Mucosa of gallbladder (tissue), 1 donor: ENCODE data around the gene WDR46. TPM values are rescaled to one million over a fixed set of nuclear protein-coding genes. Genes with fewer than 3 reads are reported as not detected.

Source experiments
- DNase-seq: peaks from one replicate; pipeline ENCODE4 v3.0.0-alpha.2; 2020; ENCODE audit warnings: low spot score
- total RNA-seq: library from RNA; stranded (reverse); gene quantifications from one replicate; pipeline ENCODE4 v1.2.1, GENCODE V29; 2021
- donor health status: DM: no; HTN: no; CAD: no.

The WDR46 gene
- total RNA-seq, 1 donor from 2014 or later: 37.7 TPM

DNA sequence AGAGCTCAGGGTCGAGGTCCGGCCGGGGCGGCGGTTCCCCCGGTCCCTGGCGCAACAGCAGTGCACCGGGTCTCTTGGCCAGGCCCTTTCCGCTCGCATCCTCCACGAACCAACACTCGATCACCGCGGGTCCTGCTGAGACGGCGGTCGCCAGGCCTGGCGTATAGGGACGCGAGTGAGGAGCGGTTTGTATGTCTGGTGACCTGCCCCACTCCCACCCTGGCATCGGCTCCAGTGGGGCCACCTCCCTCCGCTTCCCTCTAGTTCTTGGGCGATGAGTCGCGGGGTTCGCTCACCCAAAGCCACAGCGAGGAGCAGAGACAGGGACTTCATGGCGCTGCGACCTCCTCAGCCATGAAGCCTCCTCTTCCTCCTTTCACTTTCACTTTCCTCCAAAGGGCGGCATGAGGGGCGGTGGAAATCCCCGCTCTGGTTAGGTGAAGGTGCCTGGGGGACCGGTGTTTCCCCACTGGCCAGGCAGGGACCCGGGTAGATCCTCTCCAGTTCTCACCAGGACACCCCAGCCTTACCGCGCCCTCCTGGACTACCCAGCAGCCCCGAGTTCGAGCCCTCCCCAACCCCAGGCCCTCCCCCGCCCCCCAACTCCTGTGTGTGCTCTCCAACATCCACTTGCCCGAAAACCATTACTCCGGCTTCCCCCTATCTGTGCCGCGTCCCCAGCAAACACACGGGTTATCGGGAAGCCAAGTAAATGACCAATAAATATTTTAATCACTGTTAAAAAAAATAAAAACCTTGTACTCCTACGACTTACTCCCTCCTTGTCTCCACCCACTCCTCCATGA is 24.9 kb upstream of the WDR46 start, which contains the start of gene TAPBP:
TSS of gene TAPBP (minus strand) at position 370 of the 806 bp plus-strand sequence. CDS start at position 333, 37 bp downstream.
- DNase-seq: peak; percentile 48

DNA sequence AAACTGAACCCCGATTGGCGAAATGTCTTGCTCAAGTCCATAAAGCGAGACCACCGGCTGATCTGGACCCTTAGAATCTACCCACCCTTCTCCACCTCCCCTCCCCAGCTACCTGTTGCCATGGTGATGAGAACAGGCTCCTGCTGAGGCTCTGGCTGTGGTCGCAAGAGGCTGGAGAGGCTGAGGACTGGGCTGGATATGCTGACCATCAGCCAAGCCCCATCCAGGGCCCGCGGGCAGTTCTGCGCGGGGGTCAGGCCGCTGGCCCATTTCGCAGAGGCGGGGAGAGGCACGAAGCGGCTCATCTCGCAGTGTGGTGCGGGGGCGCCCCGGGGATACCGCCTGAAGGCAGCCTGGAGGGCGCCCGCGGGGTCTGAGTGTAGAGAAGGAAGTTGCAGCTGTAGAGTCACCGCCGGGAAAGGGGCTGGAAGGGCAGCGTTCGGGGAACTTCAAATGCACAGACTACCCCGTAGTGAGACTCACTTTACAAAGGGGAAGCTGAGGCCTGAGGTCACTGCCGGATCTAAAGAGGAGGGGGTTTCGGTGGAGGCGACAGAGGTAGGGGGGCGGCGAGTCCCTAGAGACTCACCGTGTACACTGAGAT is 24.2 kb upstream of the WDR46 start:
- peak; percentile 33 for DNase-seq

DNA sequence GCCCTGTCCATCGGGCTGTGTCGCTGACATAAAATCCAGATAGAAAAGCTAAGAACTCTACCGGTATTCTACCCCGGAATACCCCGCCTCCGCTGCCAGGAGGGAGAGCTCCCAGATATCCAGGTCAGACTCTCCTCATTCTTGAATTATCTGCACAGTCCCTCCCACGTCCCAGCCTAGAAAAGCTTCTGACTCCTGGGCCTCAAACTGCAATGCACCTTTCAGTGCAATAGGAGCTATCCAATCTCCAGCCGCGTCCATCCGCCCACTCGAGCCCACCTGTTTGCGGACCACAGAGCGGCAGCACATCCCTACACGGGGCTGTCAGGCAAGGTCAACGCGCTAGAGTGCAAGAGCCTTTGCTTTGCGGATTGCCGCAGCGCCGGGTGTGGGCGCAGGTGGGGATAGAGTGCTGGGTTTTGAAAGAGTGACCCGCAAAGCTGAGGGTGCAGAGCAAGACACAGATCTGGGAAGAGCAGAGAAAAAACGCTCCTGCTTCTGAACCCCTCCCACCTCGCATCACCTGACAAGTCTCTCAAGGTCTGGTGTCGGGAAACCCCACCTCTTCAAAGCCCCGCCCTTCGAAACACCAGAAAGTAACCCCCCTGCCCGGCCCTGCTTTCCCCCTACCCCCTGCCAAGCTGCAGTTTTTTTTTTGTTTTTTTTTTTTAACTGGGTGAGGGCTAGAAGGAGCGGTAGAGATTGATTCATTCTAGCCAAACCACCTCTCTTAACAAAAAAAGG is 23.5 kb upstream of the WDR46 start:
- DNase-seq: peak; percentile 83

DNA sequence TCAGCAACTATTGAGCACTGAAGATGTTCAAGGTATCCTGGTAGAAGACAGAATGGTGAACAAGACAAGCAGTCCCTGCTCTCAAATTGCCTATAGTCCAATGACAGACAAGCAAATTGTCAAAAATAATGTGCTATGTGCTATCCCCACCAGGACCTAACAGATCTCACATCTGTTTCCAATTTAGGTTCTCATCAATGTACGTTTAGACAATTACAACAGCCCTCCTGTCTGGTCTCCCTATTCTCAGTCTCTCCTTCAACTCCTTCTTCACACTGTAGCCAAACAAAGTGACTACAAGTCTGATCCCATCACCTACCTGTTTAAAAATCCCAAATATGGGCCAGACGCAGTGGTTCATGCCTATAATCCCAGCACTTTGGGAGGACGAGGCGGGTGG is 17.3 kb upstream of the WDR46 start:
- DNase-seq: no peak

DNA sequence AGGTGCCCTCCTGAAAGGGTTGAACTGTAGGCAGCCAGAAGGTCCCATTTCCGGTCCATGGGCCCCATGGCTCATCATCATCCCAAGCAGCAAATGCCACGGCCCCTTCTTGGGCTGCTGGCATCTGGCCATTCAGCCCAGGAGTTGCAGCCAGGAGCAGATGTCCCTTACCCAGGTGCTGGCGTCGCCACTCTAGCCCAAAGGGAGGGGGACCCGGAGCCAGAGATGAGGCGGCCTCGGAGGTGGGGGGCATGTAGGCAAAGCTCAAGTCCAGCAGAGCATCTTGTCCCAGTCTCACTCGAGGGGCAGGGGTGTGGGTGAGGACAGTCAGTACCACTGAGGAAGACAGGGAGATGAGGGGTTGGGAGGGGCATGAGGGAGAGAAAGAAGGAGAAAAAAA is 16.0 kb upstream of the WDR46 start:
- no peak for DNase-seq

DNA sequence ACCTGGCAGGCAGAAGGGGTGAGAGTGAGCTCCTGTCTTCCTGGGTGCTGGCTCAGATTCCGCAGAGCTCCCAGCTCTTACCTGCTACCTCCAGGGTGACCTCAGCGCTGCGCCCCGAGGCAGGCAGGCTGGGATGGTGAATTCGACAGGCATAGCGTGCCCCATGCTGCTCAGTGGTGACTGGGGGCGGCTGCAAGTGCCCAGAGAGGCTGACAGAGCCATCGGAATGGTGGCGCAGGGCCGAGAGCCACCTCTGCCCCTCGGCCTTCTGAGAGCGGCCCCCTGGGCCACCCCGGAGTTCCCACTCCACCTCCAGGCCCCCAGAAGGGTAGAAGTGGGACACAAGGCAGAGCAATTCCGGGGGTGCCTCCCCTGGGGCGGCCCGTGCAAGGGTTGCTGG is 15.2 kb upstream of the WDR46 start:
- DNase-seq: no peak

DNA sequence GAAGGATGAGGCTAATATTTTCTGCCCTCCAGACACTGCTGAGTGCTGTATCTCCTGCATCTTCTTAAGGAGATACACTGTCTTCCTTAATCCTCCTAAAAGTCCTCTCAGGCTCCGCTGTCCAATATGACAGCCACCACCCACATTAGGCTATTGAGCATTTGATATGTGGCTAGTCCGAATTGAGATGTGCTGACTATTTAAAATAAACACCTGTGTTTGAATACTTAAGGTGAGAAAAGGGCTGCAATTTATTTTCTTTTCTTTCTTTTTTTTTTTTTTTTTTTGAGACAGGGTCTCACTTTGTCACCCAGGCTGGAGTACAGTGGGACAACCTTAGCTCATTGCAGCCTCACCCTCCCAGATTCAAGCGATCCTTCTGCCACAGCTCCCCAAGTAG is 12.8 kb upstream of the WDR46 start:
- no peak for DNase-seq

DNA sequence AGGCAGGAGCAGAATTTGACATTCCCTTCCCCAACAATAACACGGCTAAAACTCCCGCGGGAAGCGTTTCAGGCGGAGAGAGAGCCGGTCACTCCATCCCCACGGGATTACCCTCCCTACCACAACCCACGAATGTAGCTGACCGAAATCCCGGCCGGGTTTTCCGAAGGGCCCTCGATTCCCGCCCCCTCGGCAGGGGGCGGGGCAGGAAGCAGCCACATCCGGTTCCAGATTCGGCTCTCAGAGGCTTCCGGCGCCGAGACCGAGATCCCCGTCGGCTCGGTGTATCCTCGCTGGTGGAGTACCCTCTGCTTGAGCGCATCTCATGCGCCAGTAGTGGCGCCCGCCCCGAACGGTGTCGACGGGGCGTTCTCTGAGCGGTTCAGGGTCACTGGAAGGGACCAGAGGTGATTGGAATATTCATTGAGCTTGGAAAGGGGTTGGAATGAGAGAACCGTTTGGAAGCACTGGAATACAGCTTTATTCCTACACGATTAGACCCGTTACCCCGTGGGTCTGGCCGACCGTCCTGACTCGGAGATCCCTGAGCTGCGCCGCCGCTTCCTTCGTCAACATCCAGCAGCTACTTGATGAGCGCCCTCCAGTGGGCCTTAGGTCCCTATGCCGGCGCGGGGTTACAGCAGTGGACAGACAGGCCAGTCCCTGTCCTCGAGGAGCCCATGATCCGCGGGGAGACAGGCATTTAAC is 10.4 kb upstream of the WDR46 start:
- peak; percentile 94 for DNase-seq

DNA sequence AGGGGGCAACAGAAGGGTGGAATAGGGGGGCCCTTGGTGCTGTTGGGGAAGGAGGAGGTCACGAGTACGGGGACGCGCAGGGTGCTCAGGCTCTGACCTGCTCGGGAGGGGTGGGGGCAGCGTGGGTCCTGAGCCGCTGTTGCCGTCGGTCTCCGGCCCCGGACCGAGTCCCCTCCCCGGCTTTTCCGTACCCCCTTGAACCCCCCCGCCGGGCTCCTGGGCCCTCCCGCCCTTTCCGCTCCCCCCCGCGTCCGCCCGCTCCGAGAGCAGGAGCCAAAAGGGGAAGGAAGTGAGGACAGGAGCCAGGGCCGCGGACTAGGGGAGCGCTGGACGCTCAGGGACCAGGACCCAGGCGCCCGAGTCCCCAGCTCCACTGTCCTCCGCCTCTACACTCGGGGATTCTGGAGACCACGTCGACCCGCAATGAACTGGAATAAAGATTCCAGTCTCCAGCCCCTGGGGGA is 9.8 kb upstream of the WDR46 start, which contains the start of gene RGL2:
TSS of gene RGL2 (minus strand) at position 170 of the 464 bp plus-strand sequence. CDS start 332 bp downstream, outside the sequence.
- peak; percentile 78 for DNase-seq

DNA sequence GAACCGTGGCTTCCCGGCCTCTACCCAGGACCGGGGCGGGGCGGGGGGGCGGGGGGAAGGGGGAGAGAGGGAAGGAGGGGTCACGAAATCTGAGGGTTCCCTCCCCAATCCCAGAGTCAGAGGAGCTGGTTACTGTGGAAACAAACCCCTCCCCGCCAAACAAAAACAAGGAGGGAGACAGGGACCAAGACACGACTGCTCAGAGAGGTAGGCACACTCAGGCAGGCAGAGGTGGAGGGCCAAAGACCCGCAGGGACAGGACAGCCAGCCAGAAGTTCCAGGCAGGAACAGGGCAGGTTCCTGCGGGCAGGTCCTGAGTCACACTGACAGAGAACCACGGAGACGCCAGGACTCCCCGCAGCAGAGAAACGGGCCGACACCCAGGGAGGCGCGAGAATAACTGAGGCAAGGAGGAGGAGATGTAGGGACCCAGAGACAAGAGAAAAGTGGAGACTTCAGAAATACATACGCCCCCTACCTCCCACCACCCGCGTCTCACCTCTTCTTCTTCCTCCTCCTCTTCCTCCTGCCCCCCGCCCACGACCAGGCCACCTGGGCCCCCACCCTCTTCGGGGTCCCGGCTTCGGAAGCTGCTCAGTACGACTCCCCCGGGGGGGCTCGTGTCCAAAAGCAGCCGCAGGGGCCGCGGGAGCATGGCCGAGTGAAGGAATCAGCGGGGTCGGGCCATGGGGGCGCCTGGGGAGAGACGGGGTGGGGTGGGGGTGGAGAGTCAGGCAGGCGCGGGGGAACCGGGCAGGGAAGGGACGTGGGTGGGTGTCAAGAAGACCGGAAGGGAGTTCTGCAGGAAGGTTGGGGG is 9.1 kb upstream of the WDR46 start:
- DNase-seq: peak; percentile 76

DNA sequence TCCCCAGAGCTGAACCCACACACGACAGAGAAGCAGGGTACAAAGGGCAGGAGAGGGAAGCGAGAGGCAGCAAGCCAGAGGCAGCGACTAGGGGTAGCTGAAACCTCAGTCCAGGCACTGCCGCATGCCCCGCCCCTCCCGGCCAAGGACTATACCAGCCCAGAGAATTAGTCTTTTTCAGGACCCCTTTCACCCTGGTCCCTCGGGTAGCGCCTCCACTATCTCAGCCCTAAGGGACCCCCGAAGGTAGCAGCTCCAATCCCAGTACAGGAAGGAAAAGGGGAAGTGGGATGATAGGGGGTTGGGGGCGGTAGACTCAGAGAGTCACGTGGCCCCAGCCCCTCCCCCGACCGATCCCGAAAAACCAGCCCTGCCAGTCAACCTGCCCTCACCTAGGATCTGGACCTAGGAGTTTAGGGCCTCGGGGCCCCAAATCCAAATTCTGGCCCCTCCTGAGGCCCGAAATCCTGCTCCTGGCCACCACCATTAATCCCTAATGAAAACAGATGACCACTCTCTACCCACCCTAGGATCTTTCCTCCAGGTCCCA is 8.4 kb upstream of the WDR46 start:
- peak; percentile 58 for DNase-seq

DNA sequence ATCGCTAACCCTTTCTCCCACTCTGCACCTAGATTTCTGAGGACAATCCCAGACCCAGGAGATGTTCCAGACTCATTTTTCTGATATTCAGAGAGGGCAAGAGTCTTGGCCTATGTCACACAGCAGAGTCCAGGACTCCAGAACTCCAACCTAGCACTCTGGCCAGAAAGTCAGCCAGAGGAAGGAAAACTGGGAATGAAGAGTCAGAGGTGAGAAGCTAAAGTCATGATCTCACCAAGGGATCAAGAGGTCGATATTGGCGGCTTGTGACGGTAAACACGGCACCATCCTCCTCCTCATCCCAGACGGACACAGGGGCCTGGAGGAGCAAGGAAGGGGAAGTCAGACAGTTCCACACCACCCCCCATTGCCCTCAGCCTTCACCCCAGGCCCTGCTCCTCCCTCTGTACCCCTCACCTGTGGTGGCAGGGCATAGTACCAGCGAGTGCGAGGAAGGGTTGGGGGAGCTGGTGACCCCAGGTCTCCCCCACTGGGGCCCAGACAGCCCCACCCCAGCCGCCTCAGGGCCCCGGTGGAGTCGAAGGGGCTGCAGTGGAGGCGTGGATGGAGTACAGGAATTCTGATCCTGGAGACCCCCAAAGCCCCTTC is 7.9 kb upstream of the WDR46 start:
- DNase-seq: no peak

DNA sequence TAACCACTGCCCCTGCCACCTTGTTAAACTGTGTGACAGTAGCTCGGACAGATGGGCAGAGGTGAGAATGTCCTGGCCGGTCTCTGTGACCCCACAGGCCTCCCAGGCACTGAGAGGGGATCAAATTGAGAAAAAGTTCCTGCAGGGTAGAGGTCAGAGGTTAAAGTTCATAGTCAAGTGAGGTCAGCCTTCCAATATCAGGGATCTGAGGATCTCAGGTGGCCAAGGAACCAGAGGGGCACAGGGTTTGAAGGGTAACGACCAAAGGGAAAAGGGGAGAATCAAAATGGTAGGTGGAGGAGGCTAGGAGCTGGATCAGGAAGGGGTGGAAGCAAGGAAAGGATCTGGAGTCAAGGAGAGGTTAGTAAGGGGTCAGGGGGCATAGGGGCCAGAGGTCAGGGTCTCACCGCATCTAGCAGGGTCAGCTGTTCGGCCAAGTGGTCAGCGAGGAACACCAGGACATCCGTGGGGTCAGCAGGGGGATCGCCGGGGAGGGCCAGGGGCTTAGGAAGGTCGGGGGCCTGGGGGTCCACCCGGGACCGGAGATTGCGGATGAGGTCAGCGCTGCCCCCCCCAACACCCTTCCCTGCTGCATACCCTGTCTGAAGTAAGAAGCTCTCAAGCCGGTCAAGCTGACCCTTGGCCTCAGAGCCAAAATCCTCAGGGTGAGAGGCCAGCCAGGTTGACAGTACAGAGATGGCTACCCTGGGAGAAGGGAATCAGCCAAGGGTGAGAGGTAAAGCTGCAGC is 6.8 kb upstream of the WDR46 start:
- DNase-seq: no peak

DNA sequence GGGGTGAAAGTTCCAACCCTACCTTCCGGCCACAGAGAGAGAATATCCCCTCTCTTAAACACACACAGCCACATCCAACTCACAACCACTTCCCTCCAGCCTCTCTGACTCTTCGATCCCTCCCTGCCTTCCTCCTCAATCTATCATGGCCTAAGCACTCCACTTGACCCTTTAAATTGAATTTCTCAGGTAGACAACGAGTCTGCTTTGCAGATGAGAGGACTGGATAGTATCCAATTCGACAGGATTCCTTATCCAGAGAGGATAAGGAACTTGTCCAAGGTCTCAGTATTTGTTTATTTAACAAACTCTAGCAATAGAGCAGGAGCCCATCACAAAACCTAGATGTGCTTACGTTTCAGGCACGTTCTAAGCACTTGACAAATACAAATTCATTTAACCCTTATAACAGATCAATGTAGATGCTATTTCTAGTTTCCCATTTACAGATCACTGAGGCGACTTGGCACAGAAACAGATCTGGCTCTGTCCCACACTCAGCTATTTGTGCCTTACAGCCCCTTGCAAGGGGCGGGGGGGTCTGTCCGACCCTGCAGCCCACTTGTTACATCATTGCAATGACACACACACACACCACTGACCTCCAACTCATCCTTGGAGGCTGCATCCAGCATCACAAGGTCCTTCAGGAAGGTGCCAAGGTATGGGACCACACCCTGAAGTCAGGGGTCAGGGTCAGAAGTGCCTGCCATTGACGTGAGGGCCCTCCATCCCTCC is 5.2 kb upstream of the WDR46 start:
- DNase-seq: no peak

DNA sequence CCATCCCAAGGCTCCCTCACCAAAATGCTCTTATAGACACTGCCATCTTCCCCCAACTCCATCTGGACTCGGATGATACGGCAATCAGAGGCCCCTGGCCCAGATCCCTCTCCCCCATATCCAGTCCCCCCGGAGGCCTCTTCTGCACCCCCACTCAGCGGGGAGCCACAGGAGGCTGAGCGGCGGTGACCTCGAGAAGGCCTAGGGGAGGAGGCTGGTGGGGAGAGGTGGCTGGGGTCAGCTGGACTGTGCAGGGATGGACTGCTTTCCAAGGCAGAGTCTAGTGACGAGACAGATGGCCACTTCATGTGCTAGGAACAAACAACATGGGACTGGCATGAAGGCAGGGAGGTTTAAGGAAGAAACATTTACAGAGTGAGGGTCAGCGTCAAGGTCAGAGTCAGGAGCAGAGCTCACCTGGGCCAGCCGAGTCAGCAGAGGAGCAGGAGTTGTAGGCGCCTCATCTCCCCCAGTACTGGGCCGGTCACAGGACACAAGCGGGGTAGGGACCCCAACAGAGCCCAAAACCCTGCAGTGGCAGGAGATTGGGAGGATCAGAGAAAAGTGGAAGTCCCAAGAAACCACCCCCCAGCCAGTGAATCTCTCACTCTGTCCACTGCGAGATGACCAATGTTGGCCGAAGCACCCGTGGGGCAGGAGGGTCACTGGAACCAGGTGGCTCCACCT is 4.1 kb upstream of the WDR46 start:
- DNase-seq: no peak

DNA sequence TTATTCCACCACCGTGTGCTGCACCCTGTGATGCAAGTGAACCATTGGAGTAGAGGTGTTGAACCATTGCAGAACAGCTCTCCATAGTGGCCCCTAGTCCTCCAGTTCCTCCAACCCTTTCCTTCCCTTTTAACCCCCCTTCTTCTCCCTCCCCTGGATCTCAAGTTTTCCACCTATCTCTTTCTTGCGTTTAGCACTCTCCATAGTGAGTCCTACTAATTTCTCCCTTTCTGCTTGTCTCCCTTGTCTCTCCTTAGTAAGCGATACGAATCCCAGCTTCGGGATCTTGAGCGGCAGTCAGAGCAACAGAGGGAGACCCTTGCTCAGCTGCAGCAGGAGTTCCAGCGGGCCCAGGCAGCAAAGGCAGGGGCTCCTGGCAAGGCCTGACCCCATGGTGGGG is 1.4 kb upstream of the WDR46 start:
- DNase-seq: no peak

DNA sequence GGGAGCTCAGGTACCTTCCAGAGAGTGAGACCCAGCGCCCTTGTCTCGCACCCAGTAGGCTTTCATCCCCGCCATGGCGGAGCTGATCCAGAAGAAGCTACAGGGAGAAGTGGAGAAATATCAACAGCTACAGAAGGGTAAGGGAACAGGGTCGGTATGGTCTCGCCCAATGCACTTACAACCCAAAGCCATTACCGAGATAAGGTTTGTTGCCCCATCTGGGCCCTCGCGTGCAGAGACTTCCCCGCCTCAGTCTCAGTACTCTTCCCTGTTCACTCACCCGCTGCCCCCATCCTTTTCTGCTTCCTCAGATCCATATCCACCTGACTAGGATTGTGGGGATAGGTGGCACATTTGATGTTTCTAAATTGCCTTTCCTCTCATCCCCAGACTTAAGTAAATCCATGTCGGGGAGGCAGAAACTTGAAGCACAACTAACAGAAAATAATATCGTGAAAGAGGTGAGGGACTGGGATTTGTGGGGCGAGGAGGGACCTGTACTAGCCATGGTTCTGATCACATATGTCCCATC is 811 bp upstream of the WDR46 start:
- no peak for DNase-seq
